OCI-LY3 (cell line): ENCODE data around the gene CPB1.

Source experiments
- H2AFZ ChIP-seq: fragments of 200-600, 300-600 bp; shearing (Covaris generic); 2 replicates; pipeline ENCODE4 v1.6.0; 2014; ENCODE audit warnings: antibody characterized with exemption, low read depth, low read length
- H3K27ac ChIP-seq: fragments of 200-600, 300-600 bp; sonication (generic); 2 replicates; pipeline ENCODE4 v1.5.1; 2014; ENCODE audit warnings: mild to moderate bottlenecking, low read length, moderate library complexity, mixed read lengths
- H3K27me3 ChIP-seq: fragments of 200-600, 300-600 bp; sonication (generic); 2 replicates; pipeline ENCODE4 v1.6.1; 2014; ENCODE audit warnings: low read depth, low read length, mixed read lengths
- H3K36me3 ChIP-seq: fragments of 200-600, 300-600 bp; sonication (generic); replicated peaks from 2 replicates; pipeline ENCODE3; 2014; ENCODE audit warnings: low read depth, low read length, mixed read lengths
- H3K4me1 ChIP-seq: fragments of 300-600, 200-600 bp; sonication (generic); 2 replicates; pipeline ENCODE4 v1.6.1; 2014; ENCODE audit warnings: low read length, mixed read lengths
- H3K4me2 ChIP-seq: fragments of 200-600, 300-600 bp; sonication (generic); 2 replicates; pipeline ENCODE4 v1.6.1; 2014; ENCODE audit warnings: low read length, mixed read lengths
- H3K4me3 ChIP-seq: fragments of 300-600, 200-600 bp; sonication (generic); 2 replicates; pipeline ENCODE4 v1.5.1; 2014; ENCODE audit warnings: antibody characterized with exemption, mild to moderate bottlenecking, low read length, moderate library complexity
- H3K79me2 ChIP-seq: fragments of 300-600, 200-600 bp; shearing (Covaris generic); 2 replicates; pipeline ENCODE4 v1.6.1; 2014; ENCODE audit warnings: mild to moderate bottlenecking, low read length, mixed read lengths
- H3K9ac ChIP-seq: fragments of 300-600, 200-600 bp; shearing (Covaris generic); 2 replicates; pipeline ENCODE4 v1.6.0; 2014; ENCODE audit warnings: mild to moderate bottlenecking, low read length, moderate library complexity
- H3K9me3 ChIP-seq: fragments of 200-600, 300-600 bp; shearing (Covaris generic); 2 replicates; pipeline ENCODE4 v1.6.1; 2014; ENCODE audit warnings: low read length, mixed read lengths; ENCODE audit not compliant: insufficient read depth
- H4K20me1 ChIP-seq: fragments of 200-600, 300-600 bp; sonication (generic); 2 replicates; pipeline ENCODE4 v1.6.1; 2016; ENCODE audit warnings: low read length, mixed read lengths; ENCODE audit not compliant: insufficient read depth
- EZH2phosphoT487 ChIP-seq: fragments of 200-600 bp; shearing (Covaris generic); IDR thresholded peaks from 2 replicates; pipeline ENCODE4 v1.6.1; 2018; ENCODE audit warnings: antibody characterized with exemption, mixed run types, low read depth
- TF ChIP-seq, protein P1 (sequence below): fragments of 200-600, 300-600 bp; sonication (generic); IDR thresholded peaks from 2 replicates; pipeline ENCODE4 v1.5.1; 2014; ENCODE audit warnings: antibody characterized with exemption, low read length, low read depth

Gene CPB1

DNA sequence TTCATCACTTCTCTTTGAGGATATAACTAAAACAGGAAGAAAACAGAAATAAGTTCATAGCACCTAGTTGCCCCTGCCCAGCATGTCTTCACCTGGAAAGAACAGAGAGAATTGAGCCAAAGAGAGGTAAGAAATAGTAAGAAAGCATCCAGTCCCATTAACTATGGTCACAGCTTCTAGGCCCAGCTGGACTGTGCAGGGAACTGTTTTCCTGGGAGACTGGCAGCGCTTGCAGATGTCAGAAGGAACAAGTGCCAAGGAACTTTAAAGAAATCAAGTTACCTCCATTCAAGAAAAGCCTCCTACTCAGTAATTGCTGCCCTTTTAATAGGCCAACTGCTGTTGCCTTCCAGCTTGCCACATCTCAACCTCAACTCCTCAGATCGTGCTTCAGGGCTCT is 17.8 kb upstream of the CPB1 start:
- Histone ChIP-seq H4K20me1 (no peaks in the 10 kb centered on the region), H3K9me3 (no peaks in the 10 kb centered on the region), H3K4me2 (no peak overlapping the region), H2AFZ (no peak overlapping the region), H3K9ac (no peak overlapping the region), H3K27me3 (0 out of 2 replicates have a peak, but pooled peaks cover 3% of the 10 kb centered on the region), H3K4me3 (no peak overlapping the region), H3K79me2 (no peaks in the 10 kb centered on the region), H3K27ac (no peak overlapping the region), H3K4me1 (no peaks in the 10 kb centered on the region), H3K36me3 (no peaks in the 10 kb centered on the region)
- TF ChIP-seq EZH2phosphoT487 = no peak
- TF ChIP-seq, protein P1, sequence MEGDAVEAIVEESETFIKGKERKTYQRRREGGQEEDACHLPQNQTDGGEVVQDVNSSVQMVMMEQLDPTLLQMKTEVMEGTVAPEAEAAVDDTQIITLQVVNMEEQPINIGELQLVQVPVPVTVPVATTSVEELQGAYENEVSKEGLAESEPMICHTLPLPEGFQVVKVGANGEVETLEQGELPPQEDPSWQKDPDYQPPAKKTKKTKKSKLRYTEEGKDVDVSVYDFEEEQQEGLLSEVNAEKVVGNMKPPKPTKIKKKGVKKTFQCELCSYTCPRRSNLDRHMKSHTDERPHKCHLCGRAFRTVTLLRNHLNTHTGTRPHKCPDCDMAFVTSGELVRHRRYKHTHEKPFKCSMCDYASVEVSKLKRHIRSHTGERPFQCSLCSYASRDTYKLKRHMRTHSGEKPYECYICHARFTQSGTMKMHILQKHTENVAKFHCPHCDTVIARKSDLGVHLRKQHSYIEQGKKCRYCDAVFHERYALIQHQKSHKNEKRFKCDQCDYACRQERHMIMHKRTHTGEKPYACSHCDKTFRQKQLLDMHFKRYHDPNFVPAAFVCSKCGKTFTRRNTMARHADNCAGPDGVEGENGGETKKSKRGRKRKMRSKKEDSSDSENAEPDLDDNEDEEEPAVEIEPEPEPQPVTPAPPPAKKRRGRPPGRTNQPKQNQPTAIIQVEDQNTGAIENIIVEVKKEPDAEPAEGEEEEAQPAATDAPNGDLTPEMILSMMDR = no peak

DNA sequence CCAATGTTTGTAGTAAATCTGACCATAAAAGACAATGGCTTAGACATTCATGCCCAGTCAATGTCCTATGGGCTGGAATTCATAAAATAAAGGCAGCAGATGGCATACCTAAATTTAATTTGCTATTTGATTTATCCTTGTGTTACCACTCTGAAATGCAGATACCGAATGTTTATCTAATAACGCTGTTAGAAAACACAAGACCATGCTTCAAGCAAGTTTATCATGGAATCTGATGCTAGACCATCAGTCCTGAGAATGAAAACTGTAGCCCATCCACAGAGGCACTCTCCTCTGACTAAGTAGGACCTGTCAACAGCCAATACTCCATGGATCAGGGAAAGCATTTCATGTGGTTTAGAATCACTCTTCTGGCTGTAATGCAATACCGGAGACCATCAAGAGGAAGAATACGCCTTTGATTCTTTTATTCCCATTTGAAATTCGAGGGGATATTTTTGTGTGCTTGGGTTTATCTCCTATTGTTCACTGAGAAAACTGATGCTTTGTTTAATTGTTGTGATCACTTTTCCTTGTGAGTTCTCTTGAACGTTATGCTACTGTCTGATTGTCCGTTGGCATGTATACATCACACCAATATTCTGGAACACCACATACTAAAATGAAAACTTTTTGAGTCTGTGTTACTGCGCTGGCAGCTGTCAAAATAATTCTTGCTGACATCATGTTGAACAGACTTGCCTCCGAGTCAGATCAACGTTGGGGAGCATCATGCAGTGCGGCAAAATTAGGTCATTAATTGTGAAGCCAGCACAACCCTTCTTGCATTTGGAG is 12.1 kb upstream of the CPB1 start:
- Histone ChIP-seq H4K20me1 (no peaks in the 10 kb centered on the region), H2AFZ (no peak overlapping the region), H3K79me2 (no peaks in the 10 kb centered on the region), H3K9me3 (no peaks in the 10 kb centered on the region), H3K27ac (no peak overlapping the region), H3K4me2 (no peak overlapping the region), H3K27me3 (no peaks in the 10 kb centered on the region), H3K4me3 (no peak overlapping the region), H3K4me1 (no peaks in the 10 kb centered on the region), H3K9ac (no peak overlapping the region), H3K36me3 (no peaks in the 10 kb centered on the region)
- no peak for TF ChIP-seq EZH2phosphoT487
- TF ChIP-seq, protein P1 = no peak

DNA sequence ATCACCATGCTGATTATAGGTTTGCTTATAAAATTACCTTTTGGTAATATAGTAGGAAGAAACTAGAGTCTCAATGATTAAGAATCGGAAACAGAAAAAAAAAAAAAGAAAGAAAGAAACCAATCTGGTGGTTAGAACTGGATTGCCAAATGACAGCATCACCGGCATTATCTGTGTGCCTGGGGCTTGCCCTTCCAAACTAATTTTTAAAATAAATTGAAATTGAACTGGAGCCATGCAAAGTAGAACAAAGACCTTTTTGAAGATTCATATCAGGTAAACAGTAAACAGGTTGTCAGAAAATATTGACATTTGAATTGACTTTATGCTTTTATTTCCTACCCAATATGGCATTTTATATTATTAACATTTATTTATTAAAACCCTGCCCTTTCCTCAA is 11.2 kb upstream of the CPB1 start:
- H3K9me3 ChIP-seq = no peaks in the 10 kb centered on the region
- H3K79me2 ChIP-seq = no peaks in the 10 kb centered on the region
- no peak overlapping the region for H3K4me3 ChIP-seq
- H3K36me3 ChIP-seq = no peaks in the 10 kb centered on the region
- no peak overlapping the region for H3K4me2 ChIP-seq
- TF ChIP-seq EZH2phosphoT487 = no peak
- TF ChIP-seq, protein P1 = no peak
- no peaks in the 10 kb centered on the region for H3K27me3 ChIP-seq
- H3K9ac ChIP-seq = no peak overlapping the region
- H3K4me1 ChIP-seq = no peaks in the 10 kb centered on the region
- H3K27ac ChIP-seq = no peak overlapping the region
- no peaks in the 10 kb centered on the region for H4K20me1 ChIP-seq
- H2AFZ ChIP-seq = no peak overlapping the region

DNA sequence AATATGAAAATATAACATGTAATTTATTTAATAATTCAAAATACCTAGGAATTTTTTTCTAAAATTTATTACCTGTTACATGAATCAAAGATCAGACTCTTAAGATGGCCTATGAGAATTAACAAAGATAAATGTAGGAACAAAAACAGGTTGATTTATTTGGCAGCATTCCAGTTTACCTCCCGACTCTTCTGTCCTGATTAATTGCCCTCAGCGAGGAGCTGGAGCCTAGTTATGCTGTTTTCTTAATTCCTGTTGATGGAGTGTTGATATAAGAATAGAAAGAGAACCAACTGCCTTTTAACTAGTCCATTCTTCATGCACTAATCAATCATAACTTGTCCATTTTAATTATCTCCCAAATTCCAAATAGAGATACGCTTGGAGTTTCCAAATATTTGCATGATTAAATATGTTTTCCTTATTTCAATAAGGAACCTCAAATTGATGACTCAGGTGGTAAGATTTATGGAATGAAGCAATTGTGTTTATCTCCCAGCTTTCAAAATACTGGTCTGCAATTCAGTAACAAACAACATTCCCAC is 10.6 kb upstream of the CPB1 start:
- Histone ChIP-seq H3K79me2 (no peaks in the 10 kb centered on the region), H3K4me2 (no peak overlapping the region), H3K4me1 (no peaks in the 10 kb centered on the region), H3K27me3 (no peaks in the 10 kb centered on the region), H3K4me3 (no peak overlapping the region), H3K9ac (no peak overlapping the region), H3K36me3 (no peaks in the 10 kb centered on the region), H3K27ac (no peak overlapping the region), H3K9me3 (no peaks in the 10 kb centered on the region), H4K20me1 (no peaks in the 10 kb centered on the region), H2AFZ (no peak overlapping the region)
- no peak for TF ChIP-seq EZH2phosphoT487
- TF ChIP-seq, protein P1 = no peak
